PC-9 (cell line): ENCODE data around the gene MAPKAPK2.

Experiments
- EZH2 ChIP-seq: fragments of 200-600 bp; sonication (generic); IDR thresholded peaks from 2 replicates; pipeline ENCODE4 v1.8.0; 2017; ENCODE audit warnings: antibody characterized with exemption, low read depth
- TF ChIP-seq, protein P1 (sequence below): fragments of 200-600 bp; sonication (generic); conservative IDR thresholded peaks from 2 replicates; pipeline ENCODE4 v1.6.1; 2017; ENCODE audit warnings: mixed run types, antibody characterized with exemption, mild to moderate bottlenecking, moderate library complexity

DNA sequence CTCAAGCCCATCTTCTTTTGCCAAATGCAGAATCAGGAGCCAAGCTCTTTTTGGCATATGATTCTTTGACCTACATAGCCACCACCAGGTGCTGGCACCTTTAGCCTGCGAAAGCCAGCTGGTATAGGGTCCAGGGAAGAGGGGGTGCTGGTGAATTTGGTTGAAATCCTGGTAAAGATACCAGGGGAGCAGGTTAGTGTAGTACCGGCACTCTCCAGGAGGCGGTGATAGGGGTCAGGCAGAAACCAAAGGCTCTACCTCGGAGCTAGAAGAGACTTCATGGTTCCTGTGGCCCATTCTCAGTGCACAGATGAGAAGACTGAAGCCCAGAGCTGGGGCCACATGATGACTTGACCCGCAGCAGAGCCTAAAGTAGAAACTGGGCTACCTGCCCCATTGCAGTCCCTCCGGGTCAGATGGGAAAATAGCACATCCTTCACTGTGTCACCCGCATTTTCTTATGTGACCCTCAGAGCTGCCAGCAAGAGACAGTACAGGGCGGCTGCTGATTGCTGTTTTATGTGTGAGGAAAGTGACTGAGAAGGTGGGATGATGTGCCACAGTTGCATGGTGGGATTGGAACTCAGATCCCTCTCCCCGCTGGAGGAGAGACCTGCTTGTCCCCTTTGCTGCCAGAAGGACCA, 49.9 kb downstream of the MAPKAPK2 start:
- TF ChIP-seq, protein P1, sequence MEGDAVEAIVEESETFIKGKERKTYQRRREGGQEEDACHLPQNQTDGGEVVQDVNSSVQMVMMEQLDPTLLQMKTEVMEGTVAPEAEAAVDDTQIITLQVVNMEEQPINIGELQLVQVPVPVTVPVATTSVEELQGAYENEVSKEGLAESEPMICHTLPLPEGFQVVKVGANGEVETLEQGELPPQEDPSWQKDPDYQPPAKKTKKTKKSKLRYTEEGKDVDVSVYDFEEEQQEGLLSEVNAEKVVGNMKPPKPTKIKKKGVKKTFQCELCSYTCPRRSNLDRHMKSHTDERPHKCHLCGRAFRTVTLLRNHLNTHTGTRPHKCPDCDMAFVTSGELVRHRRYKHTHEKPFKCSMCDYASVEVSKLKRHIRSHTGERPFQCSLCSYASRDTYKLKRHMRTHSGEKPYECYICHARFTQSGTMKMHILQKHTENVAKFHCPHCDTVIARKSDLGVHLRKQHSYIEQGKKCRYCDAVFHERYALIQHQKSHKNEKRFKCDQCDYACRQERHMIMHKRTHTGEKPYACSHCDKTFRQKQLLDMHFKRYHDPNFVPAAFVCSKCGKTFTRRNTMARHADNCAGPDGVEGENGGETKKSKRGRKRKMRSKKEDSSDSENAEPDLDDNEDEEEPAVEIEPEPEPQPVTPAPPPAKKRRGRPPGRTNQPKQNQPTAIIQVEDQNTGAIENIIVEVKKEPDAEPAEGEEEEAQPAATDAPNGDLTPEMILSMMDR, result peak; percentile 89
- no peak for TF ChIP-seq EZH2
